Stimulated activated naive CD4-positive, alpha-beta T cell (primary cell): ENCODE measurements around the gene GRIA1.

Source experiments
- DNase-seq, 6 experiments: peaks; one replicate each; lab custom pipeline; 2025; lab: John Stamatoyannopoulos, UW

Gene GRIA1

DNA sequence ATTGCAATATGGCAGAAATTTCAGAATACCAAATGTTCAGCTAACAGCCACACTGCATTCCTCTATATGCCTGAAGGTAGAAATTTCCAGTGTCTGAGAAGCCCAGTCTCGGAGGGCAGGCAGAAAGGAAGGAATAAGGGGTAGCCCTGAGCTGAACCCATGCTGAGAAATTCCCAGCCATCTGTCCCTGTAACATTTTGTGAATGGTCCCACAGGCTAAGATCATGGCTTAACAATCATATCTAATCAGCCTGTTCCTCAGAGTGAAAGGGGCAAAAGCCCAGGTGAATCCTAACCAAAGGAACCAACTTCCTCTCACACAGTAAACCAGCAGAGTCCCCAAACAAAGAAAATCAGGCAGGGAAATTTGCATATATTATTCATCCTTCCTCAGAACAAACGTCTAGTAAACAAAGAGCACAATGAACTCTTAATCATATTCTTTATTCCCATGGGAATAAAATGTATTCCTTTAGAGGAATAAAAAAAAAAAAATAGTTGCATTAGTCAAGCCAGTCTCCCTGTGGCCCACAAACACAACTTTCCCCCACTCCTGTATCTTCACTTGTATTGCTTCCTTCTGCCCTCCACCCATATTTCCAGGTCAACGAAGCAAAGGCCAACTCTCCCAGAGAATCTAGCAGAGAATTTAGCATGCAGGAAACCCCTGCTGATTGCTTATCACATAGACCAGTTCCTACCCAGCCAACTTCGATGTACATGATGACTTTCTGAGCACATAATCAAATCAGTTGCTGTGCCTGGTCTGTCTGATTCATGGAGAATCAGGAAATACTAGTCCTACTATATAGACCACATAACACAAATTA, 290.6 kb downstream of the GRIA1 start:
- DNase-seq = no peak

DNA sequence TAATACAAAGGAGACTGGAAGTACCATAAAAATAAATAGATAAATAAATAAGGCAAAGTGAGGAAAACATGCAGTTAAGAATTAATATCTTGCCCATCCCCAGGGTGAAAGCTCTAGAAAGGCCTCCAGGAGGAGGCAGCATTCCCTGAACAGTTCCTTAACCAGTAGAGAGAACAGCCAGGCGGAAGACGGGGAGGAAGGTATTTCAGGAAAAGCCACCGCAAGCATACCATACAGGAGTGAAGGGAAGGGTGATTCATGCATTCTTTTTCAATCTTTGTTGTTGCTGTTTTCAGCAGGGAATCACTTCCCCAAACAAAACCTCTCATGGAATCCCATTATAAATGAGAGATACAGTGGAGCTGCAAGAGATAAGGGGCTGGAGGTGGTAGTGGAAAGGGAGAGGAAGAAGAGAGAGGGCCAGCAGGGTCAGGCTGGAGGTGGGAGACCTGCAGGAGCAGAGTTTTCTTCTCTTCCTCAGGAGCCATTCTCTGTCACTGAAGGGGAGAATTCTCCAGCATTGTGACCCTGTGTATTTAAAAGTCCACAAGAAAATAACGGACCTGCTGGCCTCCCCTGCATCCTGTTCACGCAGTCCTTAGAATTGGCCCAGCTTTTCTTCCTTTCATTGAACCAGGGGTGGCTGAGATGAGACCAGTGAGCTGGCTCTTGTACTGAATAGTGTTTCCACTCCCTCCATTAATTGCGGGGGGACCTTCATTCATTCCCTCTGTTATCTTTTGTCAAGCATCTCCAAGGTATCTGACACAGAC, 292.3 kb downstream of the GRIA1 start:
- DNase-seq = no peak

DNA sequence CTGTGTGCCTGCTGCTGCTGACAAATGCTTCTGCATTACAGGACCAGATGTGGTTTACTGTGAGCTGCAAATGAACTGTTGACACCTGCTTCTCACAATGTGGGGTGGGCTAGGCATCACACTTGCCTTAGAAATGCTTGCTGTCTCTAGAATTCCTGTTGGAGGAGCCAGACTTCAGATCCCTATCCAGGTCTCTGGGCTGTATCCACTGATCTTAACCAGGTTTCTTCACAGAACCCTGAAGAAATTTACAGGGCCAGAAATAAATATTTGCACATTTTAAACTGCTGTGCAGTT, 292.8 kb downstream of the GRIA1 start:
- no peak for DNase-seq

DNA sequence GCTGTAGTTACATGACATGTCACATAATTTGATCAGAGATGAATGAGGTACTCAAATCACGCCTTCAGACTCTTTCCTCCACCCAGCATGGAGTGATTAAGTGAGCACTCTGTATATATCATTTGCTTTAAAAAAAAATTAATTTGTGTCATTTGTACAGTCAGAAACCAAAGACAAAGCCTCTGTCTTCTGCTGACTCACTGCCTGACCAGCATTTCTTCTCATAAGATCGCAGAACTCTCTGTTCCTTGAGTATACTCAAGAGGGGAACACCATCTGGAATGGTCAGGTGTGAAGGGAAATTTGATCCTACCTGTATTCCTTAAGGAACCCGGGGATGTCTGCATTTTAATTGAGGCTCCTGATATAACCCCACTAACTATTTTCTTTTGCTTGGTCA, 293.8 kb downstream of the GRIA1 start:
- no peak for DNase-seq

DNA sequence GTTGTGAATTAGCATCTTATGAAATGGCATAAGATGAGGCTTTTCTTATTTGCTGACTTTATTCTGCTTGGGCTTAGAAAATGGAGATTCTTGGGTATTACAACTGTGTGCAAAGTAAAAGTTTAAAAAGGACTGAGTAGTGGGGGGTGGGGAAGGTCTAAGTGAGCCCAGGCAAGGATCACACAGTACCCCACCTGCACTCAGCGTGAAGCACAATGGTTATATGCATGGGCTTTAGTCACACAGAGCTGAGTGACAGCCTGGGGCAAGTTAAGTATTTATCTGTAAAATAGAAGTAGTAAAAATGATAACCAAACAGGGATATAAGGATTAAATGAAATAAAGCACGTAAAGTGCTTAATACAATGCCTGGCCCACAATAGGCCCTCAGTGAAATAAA, 300.9 kb downstream of the GRIA1 start:
- no peak for DNase-seq

DNA sequence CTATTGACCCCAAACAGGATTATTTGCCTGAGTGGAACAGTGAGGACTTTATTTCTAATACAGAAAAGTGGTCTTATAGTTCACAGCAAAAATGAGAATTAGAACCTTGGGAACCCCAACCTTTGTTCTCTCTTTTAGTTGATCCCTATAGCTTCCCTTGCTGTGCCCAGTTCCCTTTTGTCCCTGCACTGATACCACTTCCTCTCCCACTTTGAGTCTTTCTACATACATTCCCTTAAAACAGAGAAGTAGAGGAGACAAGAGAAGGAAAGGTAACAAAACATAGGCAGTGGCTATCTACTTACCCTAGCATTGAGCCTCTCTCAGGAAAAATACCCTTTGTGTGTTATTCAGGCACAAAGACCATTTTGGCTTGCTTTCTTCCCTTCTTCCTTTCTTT, 301.8 kb downstream of the GRIA1 start:
- DNase-seq = no peak

DNA sequence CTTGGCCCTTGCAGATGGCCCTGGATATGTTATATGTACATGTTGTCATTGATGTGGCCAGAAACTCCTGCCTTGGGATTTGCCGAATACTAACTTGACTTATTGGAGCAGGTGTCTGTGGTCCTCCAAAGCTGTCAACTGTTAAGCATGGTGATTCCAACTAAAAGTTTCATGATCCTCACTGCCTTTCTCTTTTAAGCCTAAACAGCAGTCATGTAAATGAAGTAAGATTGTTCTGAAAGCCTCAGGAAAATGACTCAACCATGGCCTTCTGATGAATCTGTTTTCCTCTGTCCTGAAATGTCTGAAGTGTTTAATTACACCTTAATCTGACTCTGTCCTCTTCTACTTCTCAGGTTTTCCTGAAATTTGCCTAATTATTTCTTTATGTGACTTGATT, 303.2 kb downstream of the GRIA1 start:
- DNase-seq = no peak

DNA sequence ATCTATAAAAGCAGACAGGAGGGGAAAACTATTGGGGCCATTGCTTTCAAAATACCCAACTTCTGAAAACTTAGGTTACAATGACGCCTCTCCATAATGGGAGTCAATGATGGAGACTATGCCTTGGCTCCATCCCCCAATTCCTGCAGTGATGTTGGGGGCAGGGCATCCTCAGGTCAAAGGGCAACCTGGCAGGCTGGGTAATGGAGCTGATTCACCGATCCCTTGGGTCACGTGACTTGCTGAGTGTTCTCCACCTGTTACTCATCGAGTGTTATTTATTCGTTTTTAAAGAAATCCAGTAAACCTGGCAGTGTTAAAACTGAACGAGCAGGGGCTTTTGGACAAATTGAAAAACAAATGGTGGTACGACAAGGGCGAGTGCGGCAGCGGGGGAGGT, 303.9 kb downstream of the GRIA1 start:
- no peak for DNase-seq

DNA sequence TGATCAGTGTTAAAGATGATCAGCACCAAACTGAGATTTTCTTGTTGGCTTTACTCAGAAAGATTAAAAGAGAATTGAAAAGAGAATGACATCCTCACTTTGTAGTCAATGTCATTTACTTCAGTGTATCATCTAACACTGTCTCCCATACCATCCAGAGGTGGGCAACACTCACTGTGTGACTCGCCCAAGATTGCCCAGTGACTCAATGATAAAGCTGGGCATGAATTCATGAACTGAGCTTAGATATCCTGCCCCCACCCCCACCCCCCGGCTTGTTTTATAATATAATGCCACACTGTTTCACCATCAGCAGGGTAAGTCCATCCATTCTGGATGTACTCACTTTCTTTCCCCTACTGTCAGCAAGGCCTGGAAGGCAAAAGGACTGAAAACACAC, 306.1 kb downstream of the GRIA1 start:
- no peak for DNase-seq

DNA sequence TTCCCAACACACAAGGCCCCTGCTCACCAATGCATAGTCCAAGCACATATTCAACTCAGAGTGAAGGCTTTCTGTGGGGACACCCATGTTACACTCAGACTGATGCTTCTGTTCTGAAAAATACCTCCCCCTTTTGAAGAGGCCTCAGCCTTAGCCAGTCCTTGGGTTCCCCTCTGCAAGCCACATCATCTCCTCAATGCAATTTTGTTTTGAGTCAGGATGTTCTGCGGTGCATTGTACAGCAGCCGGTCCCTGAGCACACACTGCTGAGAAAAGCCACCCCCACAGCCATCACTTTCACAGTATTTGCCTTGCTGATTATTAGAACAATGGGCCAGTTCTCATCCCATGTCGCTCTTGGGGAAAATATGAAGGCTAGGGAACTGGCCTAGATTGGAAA, 307.0 kb downstream of the GRIA1 start:
- no peak for DNase-seq

DNA sequence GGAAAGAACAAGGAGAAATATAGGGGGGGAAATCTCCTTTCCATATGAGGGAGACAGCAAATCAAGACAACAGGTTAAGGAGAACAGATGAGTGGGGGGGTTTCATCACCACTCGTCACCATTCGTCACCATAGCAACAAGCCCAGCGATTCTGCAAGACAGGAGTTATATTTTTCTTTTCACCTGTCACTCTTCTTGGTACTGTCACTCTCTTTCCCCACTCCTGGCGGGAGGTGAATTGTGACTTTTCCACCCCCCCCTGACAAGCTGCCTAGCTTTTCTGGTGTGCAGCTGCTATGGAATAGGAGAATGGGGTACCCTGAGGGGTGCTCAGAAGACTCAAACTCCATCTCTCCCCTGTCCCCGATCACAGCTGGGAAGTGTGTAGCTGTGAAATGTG, 308.4 kb downstream of the GRIA1 start:
- no peak for DNase-seq

DNA sequence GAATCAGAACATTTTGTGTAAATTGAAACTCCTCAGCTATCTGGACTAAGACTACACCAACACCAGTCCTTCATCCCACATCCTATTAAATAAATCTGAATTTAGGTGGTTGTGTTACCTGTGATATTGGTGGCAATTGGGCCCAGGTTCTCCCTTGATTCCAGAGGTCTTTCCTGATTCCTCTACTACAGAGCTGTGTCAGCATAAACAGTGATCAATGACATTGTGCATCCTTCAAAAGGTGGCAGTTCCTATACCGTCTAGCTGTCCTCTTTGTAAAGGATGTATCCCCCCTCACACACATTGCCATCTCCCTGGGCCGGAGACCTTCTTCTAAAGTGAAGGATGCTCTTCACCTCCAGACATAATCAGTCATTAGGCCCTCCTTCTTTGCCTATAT, 309.0 kb downstream of the GRIA1 start:
- DNase-seq = no peak

DNA sequence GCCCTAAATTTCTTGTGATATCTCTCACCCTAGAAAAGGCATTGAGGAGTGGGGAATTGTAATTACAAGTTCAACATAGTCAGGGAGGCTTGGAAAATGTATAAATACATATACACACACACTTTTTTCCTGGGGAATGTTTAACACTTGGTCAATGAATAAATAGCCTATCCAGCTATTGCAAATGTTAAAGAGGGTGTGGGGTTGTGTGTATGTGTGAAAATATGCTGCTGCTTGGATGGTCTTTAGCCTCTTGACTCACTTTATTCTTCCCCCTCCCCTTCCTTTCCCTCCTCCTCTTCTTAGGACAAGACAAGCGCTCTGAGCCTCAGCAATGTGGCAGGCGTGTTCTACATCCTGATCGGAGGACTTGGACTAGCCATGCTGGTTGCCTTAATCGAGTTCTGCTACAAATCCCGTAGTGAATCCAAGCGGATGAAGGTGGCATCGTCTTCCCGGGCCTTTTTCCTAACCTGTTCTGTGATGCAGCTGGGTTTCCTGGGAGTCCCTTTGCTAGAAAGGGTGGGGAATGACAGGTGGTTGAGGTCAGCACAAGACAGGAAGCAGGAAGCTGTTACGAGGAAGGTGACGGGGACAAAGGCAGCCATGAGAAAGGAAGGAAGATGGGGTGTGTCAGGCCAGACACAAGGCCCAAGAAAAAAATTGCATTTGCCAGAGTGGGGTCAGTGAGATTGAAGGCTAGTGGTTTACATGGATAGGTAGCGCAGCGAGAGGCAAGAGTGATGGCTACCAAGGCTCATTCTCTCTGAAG, 311.8 kb downstream of the GRIA1 start:
- DNase-seq = no peak

DNA sequence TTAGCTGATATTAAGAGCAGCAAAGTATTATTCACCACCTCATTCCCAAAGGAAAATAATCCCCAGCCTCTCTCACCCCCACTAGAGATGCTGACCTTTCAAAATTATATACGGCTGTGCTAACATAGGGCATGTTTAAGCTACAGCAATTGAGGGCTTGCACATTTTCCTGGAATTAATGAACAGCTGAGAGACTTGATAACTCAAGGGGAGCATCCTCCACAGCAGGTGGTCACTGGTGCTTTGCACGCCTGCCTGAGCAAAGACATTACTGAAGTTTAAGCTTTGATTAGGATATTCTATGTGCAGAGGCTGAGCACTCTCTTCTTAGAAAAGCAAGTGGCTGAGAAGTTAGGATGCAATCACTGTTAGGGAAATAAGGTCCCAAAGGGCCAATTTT, 317.3 kb downstream of the GRIA1 start:
- no peak for DNase-seq

DNA sequence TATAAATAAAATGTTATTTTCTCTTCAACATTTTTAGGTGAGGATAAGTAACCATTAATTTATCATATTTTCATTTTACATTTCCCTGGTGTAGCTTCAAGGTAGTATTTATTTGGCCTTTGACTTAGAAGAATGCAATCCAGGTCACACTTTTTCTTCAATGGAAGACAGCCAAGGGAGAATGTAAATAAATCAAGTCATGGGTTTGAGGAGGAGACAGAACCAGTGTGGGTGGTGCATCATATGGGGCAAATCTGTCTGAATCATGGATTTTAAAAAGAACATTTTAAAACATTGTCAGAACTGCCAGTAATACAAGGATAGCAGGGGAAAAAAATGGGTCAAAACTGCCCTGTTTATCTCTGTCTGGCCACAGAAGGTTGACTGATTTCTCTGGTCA, 318.7 kb downstream of the GRIA1 start:
- DNase-seq = no peak

DNA sequence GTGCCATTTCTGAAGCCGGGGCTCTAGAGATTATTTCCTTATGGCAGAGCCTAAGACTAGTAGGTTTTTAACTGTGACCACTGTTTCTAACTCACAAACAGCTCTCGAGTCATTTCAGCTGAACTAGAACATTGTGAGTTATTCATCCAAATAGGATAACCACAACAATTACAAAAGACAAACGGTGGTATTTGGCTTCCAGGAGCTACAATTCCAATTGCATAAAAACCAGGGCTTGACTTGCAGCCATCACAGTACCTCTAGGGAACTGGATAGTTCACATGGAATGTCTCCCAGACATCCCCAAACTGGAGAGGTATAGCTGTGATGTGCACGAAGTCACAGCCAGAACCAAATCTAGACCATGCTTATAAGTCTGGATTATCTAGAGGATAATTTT, 323.4 kb downstream of the GRIA1 start:
- no peak for DNase-seq

DNA sequence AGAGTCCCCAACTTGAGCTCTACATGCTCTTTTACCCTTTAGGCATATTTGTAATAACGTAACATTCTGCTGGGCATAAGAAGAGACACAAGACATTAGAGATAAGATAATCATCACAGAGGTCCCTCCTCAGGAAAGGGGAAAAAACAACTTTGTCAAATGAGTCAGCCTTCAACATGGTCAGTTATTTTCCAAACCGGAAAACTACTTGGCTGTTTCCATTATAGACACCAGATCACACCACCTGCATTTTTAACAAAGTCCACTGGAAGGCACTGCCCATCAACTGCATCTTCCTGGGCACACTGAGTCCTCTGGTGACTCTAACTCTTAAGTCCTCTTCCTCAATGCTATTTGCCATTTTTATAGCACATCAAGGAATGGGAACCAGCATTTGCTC, 326.4 kb downstream of the GRIA1 start:
- DNase-seq = no peak

DNA sequence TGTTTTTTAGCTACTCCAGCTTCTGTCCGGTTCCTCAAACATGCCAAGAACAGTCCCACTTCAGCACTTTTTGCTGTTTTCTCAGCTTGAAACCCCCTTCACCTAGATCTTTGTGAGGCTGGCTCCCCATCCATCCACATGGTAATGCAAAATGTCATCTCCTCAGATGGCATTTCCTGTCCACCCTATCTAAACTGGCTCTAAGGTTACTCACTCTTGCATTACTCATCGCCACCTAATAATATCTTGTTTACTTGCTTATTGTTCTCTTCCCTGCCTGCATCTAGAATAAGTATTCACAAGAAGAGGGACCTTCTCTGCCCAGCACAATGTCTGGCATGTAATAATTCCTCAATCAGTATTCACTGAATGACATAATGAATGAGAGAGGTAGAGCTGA, 328.2 kb downstream of the GRIA1 start:
- DNase-seq = no peak

DNA sequence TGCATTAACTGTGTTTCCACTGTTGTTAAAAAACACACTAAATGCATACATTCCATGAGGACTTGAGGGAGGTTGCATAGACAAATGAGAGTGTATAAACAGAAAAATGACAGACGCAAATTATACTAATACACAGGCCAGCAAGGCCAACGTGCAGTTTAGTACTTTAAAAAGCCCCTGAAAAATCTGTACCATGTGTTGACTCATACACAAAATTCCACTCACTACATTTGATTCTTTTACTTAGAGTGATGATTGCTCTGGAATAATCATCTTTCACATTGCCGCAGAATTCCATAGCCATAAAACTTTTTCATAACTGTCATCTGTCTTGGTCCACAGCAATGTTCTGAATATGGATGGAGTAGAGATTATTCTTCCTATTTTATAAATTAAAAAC, 332.6 kb downstream of the GRIA1 start:
- DNase-seq = no peak

DNA sequence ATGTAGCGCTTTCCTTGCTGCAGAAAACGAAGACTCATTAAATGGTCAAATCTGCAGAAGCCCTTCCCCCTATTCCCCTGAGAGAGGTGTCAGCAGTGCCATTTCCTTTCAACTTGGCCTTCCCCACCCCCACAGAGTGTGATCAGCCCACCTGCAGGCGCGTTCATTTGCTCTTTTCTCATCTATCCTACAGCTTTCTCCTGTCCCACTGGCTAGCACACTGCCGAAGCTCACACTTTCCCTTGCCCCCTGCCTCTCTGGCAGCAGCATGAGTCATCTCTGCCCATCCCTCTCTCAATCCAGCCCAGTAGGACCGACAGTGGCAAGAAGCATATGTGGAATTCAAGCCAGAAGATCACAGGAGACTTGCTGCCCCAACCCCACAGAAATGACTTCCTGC, 334.4 kb downstream of the GRIA1 start:
- DNase-seq = no peak

DNA sequence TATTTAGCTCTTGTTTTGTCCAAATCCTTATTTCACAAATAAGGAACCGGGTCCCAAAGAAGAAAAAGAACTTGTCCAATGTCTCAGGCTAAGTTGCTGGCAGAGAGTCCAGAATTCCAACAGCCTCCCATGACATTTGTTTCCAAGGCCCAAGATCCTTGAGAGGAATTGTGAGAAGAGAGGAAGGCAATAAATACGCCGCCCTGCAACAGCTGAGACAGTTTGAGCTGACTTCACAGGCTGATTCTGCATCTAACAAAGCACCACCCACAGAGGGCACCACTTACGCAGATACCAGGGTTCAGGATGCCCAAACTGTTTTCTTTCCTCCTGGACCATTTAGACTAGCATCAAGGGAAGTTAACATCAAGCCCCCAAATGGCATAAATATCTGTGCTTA, 336.9 kb downstream of the GRIA1 start:
- DNase-seq = no peak

DNA sequence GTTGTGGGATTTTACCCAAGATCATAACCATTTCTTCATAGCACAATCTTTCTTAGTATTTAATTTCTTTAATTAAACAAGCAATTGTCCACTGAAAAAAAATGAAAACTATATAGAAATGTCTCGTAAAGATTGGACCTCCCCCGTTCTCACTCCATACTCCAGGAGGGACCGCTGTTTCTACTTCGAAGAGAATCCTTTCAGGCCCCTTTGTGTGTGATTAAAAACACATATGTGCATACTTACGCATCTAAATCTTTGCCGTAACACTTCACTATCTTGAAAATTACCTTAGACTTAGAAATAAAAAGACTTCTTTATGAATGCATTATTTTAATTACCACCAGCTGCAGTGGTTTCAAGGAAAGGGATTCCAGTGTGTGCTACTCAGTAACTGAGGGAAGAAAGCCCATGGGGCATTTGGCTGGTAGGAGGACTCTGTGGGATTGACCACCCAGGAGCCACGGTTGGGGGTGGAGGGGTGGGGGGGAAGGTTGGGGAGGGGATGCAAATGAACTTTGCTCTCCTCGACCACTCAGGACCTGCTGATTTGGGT, 339.1 kb downstream of the GRIA1 start:
- no peak for DNase-seq

DNA sequence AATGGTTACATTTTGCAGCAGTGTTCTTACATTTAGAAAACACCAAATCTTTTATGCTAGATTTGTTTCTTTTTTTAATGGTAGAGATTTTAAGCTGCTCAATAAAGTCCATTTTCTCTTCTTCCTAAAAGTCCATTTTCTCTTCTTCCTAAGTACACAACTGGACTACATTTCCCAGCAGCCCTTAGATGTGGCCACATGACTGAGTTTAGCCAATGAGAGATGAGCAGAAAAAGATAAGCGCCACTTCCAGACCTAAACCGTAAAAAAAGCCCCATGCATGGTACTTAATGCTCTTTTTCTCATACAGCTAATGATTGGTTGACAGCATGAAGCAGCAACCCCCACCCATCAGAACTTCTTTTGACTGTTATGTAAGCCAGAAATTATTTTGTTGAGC, 341.5 kb downstream of the GRIA1 start:
- DNase-seq = no peak
